Testis (tissue), 3 donors: ENCODE data around the gene GRID1. TPM values are rescaled to one million over a fixed set of nuclear protein-coding genes. Genes with fewer than 3 reads are reported as not detected.

Source experiments
- DNase-seq: peaks from one replicate; pipeline ENCODE4 v3.0.0-alpha.2; 2019
- H3K27ac ChIP-seq, 2 donors: fragments of 200-600 bp; sonication (generic); one replicate each; pipeline ENCODE4 v1.5.1; 2019
- H3K27me3 ChIP-seq: fragments of 200-600 bp; sonication (generic); one replicate; pipeline ENCODE4 v1.5.1; 2019
- H3K36me3 ChIP-seq: fragments of 200-600 bp; sonication (generic); one replicate; pipeline ENCODE4 v1.5.1; 2017; ENCODE audit warnings: low read depth; ENCODE audit errors: missing control alignments
- H3K4me1 ChIP-seq: fragments of 200-600 bp; sonication (generic); one replicate; pipeline ENCODE4 v1.5.1; 2019
- H3K4me3 ChIP-seq, 2 donors: fragments of 200-600 bp; sonication (generic); one replicate each; pipeline ENCODE4 v1.5.1; 2017 to 2019
- H3K9me3 ChIP-seq: fragments of 200-600 bp; sonication (generic); one replicate; pipeline ENCODE4 v1.5.1; 2017
- CTCF ChIP-seq, 3 experiments: fragments of 450-650 bp in 2 of 3; fragments of 200-600 bp in 1 of 3; sonication (generic) in 1 of 3; IDR thresholded peaks; one replicate each; pipeline ENCODE4 v1.5.1; 2016 to 2019; ENCODE audit warnings: antibody characterized with exemption in 3 of 3, mild to moderate bottlenecking in 2 of 3, moderate library complexity in 1 of 3
- POLR2A ChIP-seq: fragments of 450-650 bp; IDR thresholded peaks from one replicate; pipeline ENCODE4 v1.6.1; 2017; ENCODE audit warnings: antibody characterized with exemption, mild to moderate bottlenecking, moderate library complexity
- WGBS, 2 donors: methylation state at CpG; one replicate each; pipeline ENCODE4 v1.1.5; 2018; 5-methylcytosine and 5-hydroxymethylcytosine counted together
- intact Hi-C: fragments of 100-400 bp; cut with DNase I; formaldehyde crosslinking; loops from one replicate; pipeline ENCODE4 v1.15.1; 2023; ENCODE audit warnings: low total_unique reads
- polyA plus RNA-seq: library from polyadenylated mRNA; stranded (reverse); fragments of 350-450 nt; fragmentation: Illumina TruSeq; extraction: RNeasy Lipid Tissue Mini Kit (QIAGEN cat#74804); gene quantifications from one replicate; pipeline ENCODE4 v1.2.3, GENCODE V29; 2014; ENCODE audit warnings: low read depth, low replicate concordance; ENCODE audit not compliant: insufficient read depth
- total RNA-seq, 2 donors: library from RNA; depleted of rRNA; stranded (reverse); fragments of >200 nt; gene quantifications; one replicate each; pipeline ENCODE4 v1.2.3, GENCODE V29; 2016

Gene GRID1
- total and polyA plus RNA-seq, 3 donors from 2014 or later, result 7.4 to 16.7 (median 8.1) TPM

DNA sequence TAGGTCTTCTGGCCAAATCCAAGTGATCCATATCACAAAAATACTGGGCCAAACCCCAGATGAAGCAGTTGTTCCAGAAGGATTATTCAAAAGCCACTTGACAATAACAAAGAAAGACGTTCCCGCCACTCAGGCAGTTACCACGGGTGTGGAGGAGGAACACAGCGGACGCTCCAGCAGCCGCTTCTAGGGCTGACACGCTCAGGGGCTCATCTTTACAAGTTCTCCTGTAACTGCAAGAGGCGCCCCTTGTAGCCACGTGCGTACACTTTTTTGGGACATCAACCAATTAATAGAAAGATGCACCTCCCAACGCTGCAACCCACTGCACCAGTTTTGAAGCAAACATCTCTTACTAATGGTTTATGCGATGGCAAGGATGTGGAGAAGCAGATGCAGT is 159.4 kb downstream of the GRID1 start:
- Histone ChIP-seq H3K4me1 (no peaks in the 10 kb centered on the region), H3K4me3 (no peak overlapping the region), H3K9me3 (no peaks in the 10 kb centered on the region), H3K27ac (no peak overlapping the region), H3K36me3 (no peaks in the 10 kb centered on the region), H3K27me3 (no peaks in the 10 kb centered on the region)
- TF ChIP-seq POLR2A, result no peak
- TF ChIP-seq CTCF (IDR thresholded peaks at IDR 0.05), result no peak
- no peak for DNase-seq
- 84 to 86% methylated on average over 12 of the region's 12 CpGs for WGBS, 2 donors
- intact Hi-C loops, result no loop called here

DNA sequence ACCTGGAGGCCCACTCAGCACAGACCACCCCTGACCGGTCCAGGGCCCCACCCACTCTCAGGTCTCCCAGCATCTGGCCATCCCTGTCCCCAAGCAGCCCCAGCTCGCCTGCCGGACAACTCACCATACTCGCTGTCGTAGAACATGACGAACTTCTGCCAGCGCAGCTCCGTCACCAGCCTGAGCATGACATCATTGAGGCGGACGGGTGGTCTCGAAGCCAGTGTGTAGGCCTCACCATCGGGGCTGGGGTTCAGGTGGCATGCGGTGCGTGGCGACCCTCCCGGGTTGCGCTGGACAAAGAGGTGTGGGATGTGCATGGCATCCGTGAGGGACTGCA is 160.4 kb downstream of the GRID1 start:
- no peak overlapping the region for H3K4me3 ChIP-seq
- H3K9me3 ChIP-seq, result no peaks in the 10 kb centered on the region
- intact Hi-C loops, result no loop called here
- no peak for DNase-seq
- no peaks in the 10 kb centered on the region for H3K27me3 ChIP-seq
- H3K36me3 ChIP-seq, result no peaks in the 10 kb centered on the region
- WGBS, 2 donors, result 91 to 95% methylated on average over 13 to 18 of the region's 18 CpGs
- no peak overlapping the region for H3K27ac ChIP-seq
- no peak for TF ChIP-seq POLR2A
- TF ChIP-seq CTCF (IDR thresholded peaks at IDR 0.05), result no peak
- no peaks in the 10 kb centered on the region for H3K4me1 ChIP-seq

- 79 to 84% methylated on average over 7 of the region's 7 CpGs for WGBS, 2 donors
- Histone ChIP-seq H3K4me3 (no peak overlapping the region), H3K27me3 (no peaks in the 10 kb centered on the region), H3K36me3 (no peaks in the 10 kb centered on the region), H3K9me3 (no peaks in the 10 kb centered on the region), H3K4me1 (no peaks in the 10 kb centered on the region), H3K27ac (no peak overlapping the region)
- DNase-seq, result no peak
- TF ChIP-seq CTCF (IDR thresholded peaks at IDR 0.05) (no peak), POLR2A (no peak)
- intact Hi-C loops, result no loop called here
These were observed 161.0 kb downstream of the GRID1 start for GRCh38 chr10:86205306-86206239.

- no peak for DNase-seq
- Histone ChIP-seq H3K4me3 (no peak overlapping the region), H3K4me1 (no peaks in the 10 kb centered on the region), H3K9me3 (no peaks in the 10 kb centered on the region), H3K27ac (no peak overlapping the region), H3K27me3 (no peaks in the 10 kb centered on the region), H3K36me3 (no peaks in the 10 kb centered on the region)
- no peak for TF ChIP-seq POLR2A
- TF ChIP-seq CTCF (IDR thresholded peaks at IDR 0.05), result no peak
- intact Hi-C loops, result no loop called here
- WGBS, 2 donors, result 88 to 90% methylated on average over 6 to 9 of the region's 9 CpGs
These were observed 161.9 kb downstream of the GRID1 start for GRCh38 chr10:86204421-86205305.
